ENCODE results near the gene CLVS2. TPM values are rescaled to one million over a fixed set of nuclear protein-coding genes. Genes with fewer than 3 reads are reported as not detected.

Gene CLVS2
- total RNA-seq, result not detected
- polyA plus RNA-seq, result not detected

GRCh38 chr6:122995921-122996793, at the start of gene CLVS2:
Gene CLVS2, plus strand, starts transcription at chr6:122996235. Its CDS starts 1,543 bp downstream, at chr6:122997778.
- Histone ChIP-seq H3K9me3 (ENCODE audit: control insufficient read depth in 2 of 2, low read length in 2 of 2) (no peaks in the 10 kb centered on the region), H3K4me3 (ENCODE audit: low read depth, low read length) (no peak within 1 kb of the TSS), H3K4me1 (ENCODE audit: control insufficient read depth, insufficient read depth, low read length, poor library complexity, severe bottlenecking) (no peaks in the 10 kb centered on the region), H3K27me3 (ENCODE audit: control insufficient read depth, insufficient read depth, low read length) (peaks cover 7% of the 10 kb centered on the region), H3K27ac (ENCODE audit: insufficient read depth, low read length, poor library complexity, severe bottlenecking) (no peak within 1 kb of the TSS), H3K36me3 (ENCODE audit: control insufficient read depth, insufficient read depth, low read length) (no peaks in the 10 kb centered on the region)
- Mint-ChIP-seq H3K4me3 (no peak within 1 kb of the TSS), H3K4me1 (peaks cover 0 to 2% (median 0%) of the 10 kb centered on the region in 4 donors), H3K27me3 (peaks cover 18% of the 10 kb centered on the region), H3K27ac (no peak within 1 kb of the TSS), H3K9me3 (peaks cover 0 to 9% (median 2%) of the 10 kb centered on the region in 7 donors), H3K36me3 (no peaks in the 10 kb centered on the region)
- DNase-seq (no peak), ATAC-seq (ENCODE audit: low read depth in 2 of 2) (no peak)

GRCh38 chr6:122947355-122947754, 48.7 kb upstream of the CLVS2 start:
- DNase-seq (no peak), ATAC-seq (ENCODE audit: low read depth in 2 of 2) (no peak)
- no peaks in the 10 kb centered on the region for H3K4me1 ChIP-seq (ENCODE audit: control insufficient read depth, insufficient read depth, low read length, poor library complexity, severe bottlenecking)
- H3K4me3 ChIP-seq (ENCODE audit: low read depth, low read length), result no peak overlapping the region
- Mint-ChIP-seq H3K27me3 (no peaks in the 10 kb centered on the region), H3K4me1 (no peaks in the 10 kb centered on the region), H3K4me3 (no peak overlapping the region), H3K27ac (no peak overlapping the region), H3K9me3 (peaks cover 0 to 13% (median 2%) of the 10 kb centered on the region in 7 donors), H3K36me3 (no peaks in the 10 kb centered on the region)
- no peaks in the 10 kb centered on the region for H3K27me3 ChIP-seq (ENCODE audit: control insufficient read depth, insufficient read depth, low read length)
- no peaks in the 10 kb centered on the region for H3K36me3 ChIP-seq (ENCODE audit: control insufficient read depth, insufficient read depth, low read length)
- no peaks in the 10 kb centered on the region for H3K9me3 ChIP-seq (ENCODE audit: control insufficient read depth in 2 of 2, low read length in 2 of 2)
- H3K27ac ChIP-seq (ENCODE audit: insufficient read depth, low read length, poor library complexity, severe bottlenecking), result no peak overlapping the region

DNA sequence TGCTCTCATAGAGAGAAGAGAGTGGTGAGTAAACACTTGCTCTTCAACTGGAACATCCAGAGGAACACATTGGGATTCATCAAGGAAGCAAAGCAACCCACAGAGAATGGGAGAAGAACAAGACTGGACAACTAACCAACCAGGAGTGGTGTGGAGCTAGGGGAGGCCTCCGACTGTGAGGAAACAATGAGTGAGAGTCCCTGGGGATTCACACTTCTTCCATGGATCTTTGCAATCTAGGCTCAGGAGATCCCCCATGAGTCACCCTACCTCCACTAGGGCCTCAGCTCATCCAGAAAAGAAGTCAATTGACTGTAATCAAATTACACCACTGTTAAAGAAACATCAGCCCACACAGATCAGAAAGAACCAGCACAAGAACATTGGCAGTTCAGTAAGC, 42.3 kb upstream of the CLVS2 start:
- ATAC-seq (ENCODE audit: low read depth in 2 of 2) (no peak), DNase-seq (no peak)
- H3K9me3 ChIP-seq (ENCODE audit: control insufficient read depth in 2 of 2, low read length in 2 of 2), result no peaks in the 10 kb centered on the region
- no peak overlapping the region for H3K27ac Mint-ChIP-seq
- no peak overlapping the region for H3K4me3 ChIP-seq (ENCODE audit: low read depth, low read length)
- peaks cover 3 to 14% (median 7%) of the 10 kb centered on the region in 7 donors for H3K9me3 Mint-ChIP-seq
- H3K27me3 ChIP-seq (ENCODE audit: control insufficient read depth, insufficient read depth, low read length), result no peaks in the 10 kb centered on the region
- no peaks in the 10 kb centered on the region for H3K27me3 Mint-ChIP-seq
- no peaks in the 10 kb centered on the region for H3K4me1 Mint-ChIP-seq
- H3K36me3 ChIP-seq (ENCODE audit: control insufficient read depth, insufficient read depth, low read length), result no peaks in the 10 kb centered on the region
- no peak overlapping the region for H3K4me3 Mint-ChIP-seq
- no peaks in the 10 kb centered on the region for H3K4me1 ChIP-seq (ENCODE audit: control insufficient read depth, insufficient read depth, low read length, poor library complexity, severe bottlenecking)
- no peak overlapping the region for H3K27ac ChIP-seq (ENCODE audit: insufficient read depth, low read length, poor library complexity, severe bottlenecking)
- H3K36me3 Mint-ChIP-seq, result no peaks in the 10 kb centered on the region

DNA sequence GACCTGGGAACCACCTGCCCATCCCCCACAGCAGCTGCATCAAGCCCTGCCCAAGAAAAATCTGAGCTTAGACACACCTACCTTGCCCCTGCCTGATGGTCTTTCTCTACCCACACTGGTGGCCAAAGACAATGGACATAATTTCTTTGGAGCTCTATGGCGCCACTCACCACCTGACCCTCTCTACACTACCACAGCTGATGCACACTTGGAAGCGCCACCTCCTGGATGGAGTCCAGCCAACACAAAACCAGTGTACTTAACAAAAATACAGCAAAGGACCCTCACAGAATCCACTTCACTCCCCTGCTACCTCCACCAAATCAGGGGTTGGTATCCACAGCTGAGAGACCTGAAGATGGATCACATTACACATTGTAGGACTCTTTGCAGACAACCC, 39.7 kb upstream of the CLVS2 start:
- no peak overlapping the region for H3K27ac ChIP-seq (ENCODE audit: insufficient read depth, low read length, poor library complexity, severe bottlenecking)
- H3K36me3 Mint-ChIP-seq, result no peaks in the 10 kb centered on the region
- H3K4me1 ChIP-seq (ENCODE audit: control insufficient read depth, insufficient read depth, low read length, poor library complexity, severe bottlenecking), result no peaks in the 10 kb centered on the region
- peaks cover 3 to 15% (median 7%) of the 10 kb centered on the region in 7 donors for H3K9me3 Mint-ChIP-seq
- H3K27me3 ChIP-seq (ENCODE audit: control insufficient read depth, insufficient read depth, low read length), result no peaks in the 10 kb centered on the region
- no peak for ATAC-seq (ENCODE audit: low read depth in 2 of 2)
- no peaks in the 10 kb centered on the region for H3K9me3 ChIP-seq (ENCODE audit: control insufficient read depth in 2 of 2, low read length in 2 of 2)
- H3K36me3 ChIP-seq (ENCODE audit: control insufficient read depth, insufficient read depth, low read length), result no peaks in the 10 kb centered on the region
- no peak overlapping the region for H3K27ac Mint-ChIP-seq
- H3K4me1 Mint-ChIP-seq, result no peaks in the 10 kb centered on the region
- no peak overlapping the region for H3K4me3 ChIP-seq (ENCODE audit: low read depth, low read length)
- DNase-seq, result no peak
- no peak overlapping the region for H3K4me3 Mint-ChIP-seq
- H3K27me3 Mint-ChIP-seq, result no peaks in the 10 kb centered on the region

GRCh38 chr6:122962000-122962624, 33.9 kb upstream of the CLVS2 start:
- Histone ChIP-seq H3K4me1 (ENCODE audit: control insufficient read depth, insufficient read depth, low read length, poor library complexity, severe bottlenecking) (no peaks in the 10 kb centered on the region), H3K36me3 (ENCODE audit: control insufficient read depth, insufficient read depth, low read length) (no peaks in the 10 kb centered on the region), H3K4me3 (ENCODE audit: low read depth, low read length) (no peak overlapping the region), H3K9me3 (ENCODE audit: control insufficient read depth in 2 of 2, low read length in 2 of 2) (no peaks in the 10 kb centered on the region), H3K27ac (ENCODE audit: insufficient read depth, low read length, poor library complexity, severe bottlenecking) (no peak overlapping the region), H3K27me3 (ENCODE audit: control insufficient read depth, insufficient read depth, low read length) (no peaks in the 10 kb centered on the region)
- Mint-ChIP-seq H3K4me1 (no peaks in the 10 kb centered on the region), H3K27me3 (peaks cover 4% of the 10 kb centered on the region), H3K36me3 (no peaks in the 10 kb centered on the region), H3K27ac (no peak overlapping the region), H3K9me3 (peaks cover 0 to 18% (median 6%) of the 10 kb centered on the region in 7 donors), H3K4me3 (no peak overlapping the region)
- DNase-seq, result no peak
- ATAC-seq (ENCODE audit: low read depth in 2 of 2), result no peak

DNA sequence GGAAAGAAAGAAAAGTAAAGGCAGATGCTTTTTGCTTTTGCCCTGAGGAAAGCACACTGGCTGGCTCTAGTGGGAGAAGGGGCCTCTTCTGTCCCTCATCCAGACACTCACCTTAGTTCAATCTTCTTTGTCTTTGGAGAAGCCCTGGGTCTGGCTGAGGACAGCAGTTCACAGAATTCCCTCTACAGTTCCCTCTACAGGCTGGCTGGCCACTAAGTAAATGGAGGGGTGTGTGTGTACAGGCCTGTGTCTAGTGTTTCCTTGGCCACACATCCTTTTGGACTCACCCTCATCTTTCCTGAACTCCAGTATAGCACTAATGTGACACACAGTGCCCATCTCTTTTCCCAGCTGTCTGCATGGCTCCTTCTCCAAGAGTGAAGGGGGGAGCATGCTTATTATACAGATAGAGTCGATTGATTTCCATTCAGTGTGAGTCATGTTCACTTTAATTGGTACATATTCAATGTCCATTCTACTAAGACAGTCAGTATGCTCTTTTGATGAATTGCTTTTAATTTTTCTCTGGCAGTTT, 26.0 kb upstream of the CLVS2 start:
- H3K36me3 ChIP-seq (ENCODE audit: control insufficient read depth, insufficient read depth, low read length), result no peaks in the 10 kb centered on the region
- no peaks in the 10 kb centered on the region for H3K27me3 Mint-ChIP-seq
- H3K27me3 ChIP-seq (ENCODE audit: control insufficient read depth, insufficient read depth, low read length), result no peaks in the 10 kb centered on the region
- no peaks in the 10 kb centered on the region for H3K9me3 ChIP-seq (ENCODE audit: control insufficient read depth in 2 of 2, low read length in 2 of 2)
- ATAC-seq (ENCODE audit: low read depth in 2 of 2) (no peak), DNase-seq (no peak)
- H3K36me3 Mint-ChIP-seq, result no peaks in the 10 kb centered on the region
- peaks cover 0 to 6% (median 3%) of the 10 kb centered on the region in 7 donors for H3K9me3 Mint-ChIP-seq
- no peaks in the 10 kb centered on the region for H3K4me1 ChIP-seq (ENCODE audit: control insufficient read depth, insufficient read depth, low read length, poor library complexity, severe bottlenecking)
- H3K4me3 Mint-ChIP-seq, result no peak overlapping the region
- H3K27ac ChIP-seq (ENCODE audit: insufficient read depth, low read length, poor library complexity, severe bottlenecking), result no peak overlapping the region
- no peak overlapping the region for H3K27ac Mint-ChIP-seq
- H3K4me1 Mint-ChIP-seq, result no peaks in the 10 kb centered on the region
- H3K4me3 ChIP-seq (ENCODE audit: low read depth, low read length), result no peak overlapping the region

- Mint-ChIP-seq H3K27ac (no peak overlapping the region), H3K4me1 (no peaks in the 10 kb centered on the region), H3K27me3 (no peaks in the 10 kb centered on the region), H3K4me3 (no peak overlapping the region), H3K36me3 (no peaks in the 10 kb centered on the region), H3K9me3 (peaks cover 0 to 13% (median 1%) of the 10 kb centered on the region in 7 donors)
- H3K4me1 ChIP-seq (ENCODE audit: control insufficient read depth, insufficient read depth, low read length, poor library complexity, severe bottlenecking), result no peaks in the 10 kb centered on the region
- DNase-seq, result no peak
- ATAC-seq (ENCODE audit: low read depth in 2 of 2), result no peak
- no peaks in the 10 kb centered on the region for H3K27me3 ChIP-seq (ENCODE audit: control insufficient read depth, insufficient read depth, low read length)
- no peak overlapping the region for H3K27ac ChIP-seq (ENCODE audit: insufficient read depth, low read length, poor library complexity, severe bottlenecking)
- no peaks in the 10 kb centered on the region for H3K36me3 ChIP-seq (ENCODE audit: control insufficient read depth, insufficient read depth, low read length)
- no peak overlapping the region for H3K4me3 ChIP-seq (ENCODE audit: low read depth, low read length)
- no peaks in the 10 kb centered on the region for H3K9me3 ChIP-seq (ENCODE audit: control insufficient read depth in 2 of 2, low read length in 2 of 2)
Observed at GRCh38 chr6:122977180-122977579, 18.9 kb upstream of the CLVS2 start.

Measured in CD4-positive, CD25-positive, alpha-beta regulatory T cell (primary cell).